GM21526 (cell line): ENCODE results near the gene C1QTNF5.

Experiments used
- ATAC-seq: cut with Tn5 transposase; IDR thresholded peaks from one replicate; pipeline ENCODE4 v1.9.1; 2021; ENCODE audit warnings: moderate library complexity; ENCODE audit not compliant: unreplicated experiment, low FRiP score

The C1QTNF5 gene

GRCh38 chr11:119338965-119339588 is 1.6 kb downstream of the C1QTNF5 start:
- ATAC-seq: no peak

- no peak for ATAC-seq
These were observed 2.3 kb downstream of the C1QTNF5 start for GRCh38 chr11:119338318-119338890.

- ATAC-seq: no peak
These were observed 2.9 kb downstream of the C1QTNF5 start for GRCh38 chr11:119337581-119338317.

GRCh38 chr11:119336744-119337469 is 3.8 kb downstream of the C1QTNF5 start:
- no peak for ATAC-seq

GRCh38 chr11:119335655-119336543 is 4.8 kb downstream of the C1QTNF5 start:
- ATAC-seq: no peak

- no peak for ATAC-seq
These were observed 5.5 kb downstream of the C1QTNF5 start for GRCh38 chr11:119335091-119335654.

GRCh38 chr11:119334174-119334930 is 6.3 kb downstream of the C1QTNF5 start, which contains the start of gene RNF26:
TSS of gene RNF26 (plus strand) at chr11:119334527. CDS start at chr11:119335123, 596 bp downstream.
- peak; percentile 84 for ATAC-seq

GRCh38 chr11:119332111-119332765 is 8.4 kb downstream of the C1QTNF5 start:
- no peak for ATAC-seq

GRCh38 chr11:119330237-119330636 is 10.4 kb downstream of the C1QTNF5 start:
- no peak for ATAC-seq

- ATAC-seq: no peak
These were observed 11.4 kb downstream of the C1QTNF5 start for GRCh38 chr11:119329320-119329719.

GRCh38 chr11:119324189-119324588 is 16.5 kb downstream of the C1QTNF5 start:
- no peak for ATAC-seq

GRCh38 chr11:119323532-119324033 is 17.1 kb downstream of the C1QTNF5 start:
- ATAC-seq: no peak

GRCh38 chr11:119322921-119323531 is 17.7 kb downstream of the C1QTNF5 start:
- no peak for ATAC-seq

- ATAC-seq: no peak
These were observed 18.3 kb downstream of the C1QTNF5 start for GRCh38 chr11:119322360-119322739.

- ATAC-seq: peak; percentile 43
These were observed 19.7 kb downstream of the C1QTNF5 start for GRCh38 chr11:119320776-119321524.

- ATAC-seq: no peak
These were observed 20.4 kb downstream of the C1QTNF5 start for GRCh38 chr11:119320240-119320775.

- ATAC-seq: no peak
These were observed 20.9 kb downstream of the C1QTNF5 start for GRCh38 chr11:119319700-119320239.
